Upper lobe of left lung (tissue), 4 donors: ENCODE results near the gene TMEM140.
"Not testable (repeated sequence)": the region's sequence is repeated elsewhere in the genome, so short reads cannot be mapped to it uniquely, and the experiment has no call there.

Source experiments
- CTCF ChIP-seq, 6 experiments: fragments of 450-650 bp in 4 of 6; fragments of 200-600 bp in 2 of 6; sonication (generic) in 2 of 6; IDR thresholded peaks; one replicate each; pipeline ENCODE4 v1.5.1; 2016 to 2019; ENCODE audit warnings: antibody characterized with exemption in 6 of 6
- EP300 ChIP-seq, 4 donors: sonication (generic); formaldehyde crosslinking; IDR thresholded peaks; one replicate each; pipeline ENCODE4 v1.5.1; 2017; ENCODE audit warnings: antibody characterized with exemption in 4 of 4, control low read depth in 2 of 4
- POLR2AphosphoS5 ChIP-seq, 2 donors: sonication (generic); formaldehyde crosslinking; IDR thresholded peaks; one replicate each; pipeline ENCODE4 v1.5.1; 2017; ENCODE audit warnings: antibody characterized with exemption in 2 of 2

- TF ChIP-seq CTCF, POLR2AphosphoS5, EP300 (IDR thresholded peaks at IDR 0.05): not testable (repeated sequence)
Observed at GRCh38 chr7:135173916-135174315, 26.0 kb downstream of the TMEM140 start.
